HG03575 (cell line): ENCODE data around the gene PFKL.

Source experiments
- ATAC-seq: cut with Tn5 transposase; IDR thresholded peaks from one replicate; pipeline ENCODE4 v1.9.1; 2021; ENCODE audit not compliant: unreplicated experiment, insufficient number of reproducible peaks, low FRiP score; ENCODE audit errors: extremely low read depth

PFKL gene

DNA sequence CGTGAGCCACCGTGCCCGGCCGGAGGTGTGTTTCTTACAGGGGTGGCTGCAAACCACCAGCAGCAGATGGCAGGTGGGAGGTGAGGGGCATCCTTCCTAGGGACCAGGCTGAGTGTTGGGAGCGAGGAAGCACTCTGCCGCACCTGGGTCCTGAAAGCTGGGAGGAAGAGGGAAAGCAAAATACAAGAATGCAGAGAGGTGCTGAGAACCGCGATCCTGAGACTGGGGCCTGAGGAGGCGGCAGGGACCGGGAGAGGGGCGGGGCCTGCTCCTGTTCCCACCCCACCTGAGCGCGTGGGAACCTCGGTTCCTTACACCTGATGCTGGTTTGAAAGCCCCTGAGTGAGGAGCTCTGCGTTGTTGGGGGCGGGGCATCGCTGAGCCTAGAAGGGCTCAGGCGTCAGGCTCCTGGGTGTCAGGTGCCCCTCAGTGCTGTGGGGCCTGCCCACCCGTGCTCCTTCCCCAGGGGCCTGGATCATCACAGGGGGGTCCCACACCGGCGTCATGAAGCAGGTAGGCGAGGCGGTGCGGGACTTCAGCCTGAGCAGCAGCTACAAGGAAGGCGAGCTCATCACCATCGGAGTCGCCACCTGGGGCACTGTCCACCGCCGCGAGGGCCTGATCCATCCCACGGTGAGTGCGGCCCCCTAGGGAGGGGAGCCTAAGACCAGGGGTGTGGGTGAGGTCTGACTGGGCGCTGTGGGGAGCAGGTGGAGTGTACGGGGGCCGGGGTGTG lies 69.0 kb downstream of the PFKL start:
- ATAC-seq = no peak

DNA sequence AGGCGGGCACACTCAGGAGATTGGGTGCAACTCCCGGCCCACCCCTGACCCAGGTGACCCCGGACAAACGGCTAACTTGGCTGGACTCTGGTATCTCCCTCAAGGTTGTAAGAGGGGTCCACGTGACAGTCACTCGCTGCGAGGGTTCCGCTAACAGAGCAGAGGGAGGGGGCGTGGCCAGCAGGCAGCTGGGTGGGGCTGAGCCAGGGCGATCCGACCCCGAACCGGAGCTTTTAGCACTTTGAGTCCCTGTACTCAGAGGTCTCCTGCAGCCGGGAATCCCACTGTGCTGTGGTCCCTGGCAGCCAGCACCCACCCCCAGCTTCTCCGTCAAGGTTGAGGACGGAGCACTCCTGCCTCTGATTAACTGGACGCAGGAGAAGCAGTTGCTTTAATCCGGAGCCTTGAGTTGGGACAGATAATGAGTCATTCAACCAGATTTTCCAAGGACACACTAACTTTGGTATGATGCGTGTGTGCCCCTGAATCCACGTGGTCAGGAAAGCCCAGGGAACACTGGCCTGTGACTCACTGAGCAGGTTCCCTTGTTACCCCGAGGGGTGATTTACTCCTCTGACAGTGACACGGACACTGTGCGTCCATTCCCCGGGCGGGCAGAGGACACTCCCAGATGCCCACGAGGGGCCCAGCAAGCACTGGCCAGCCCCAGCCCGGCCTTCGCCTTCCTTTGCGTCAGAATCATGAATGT lies 70.3 kb downstream of the PFKL start:
- ATAC-seq = no peak

DNA sequence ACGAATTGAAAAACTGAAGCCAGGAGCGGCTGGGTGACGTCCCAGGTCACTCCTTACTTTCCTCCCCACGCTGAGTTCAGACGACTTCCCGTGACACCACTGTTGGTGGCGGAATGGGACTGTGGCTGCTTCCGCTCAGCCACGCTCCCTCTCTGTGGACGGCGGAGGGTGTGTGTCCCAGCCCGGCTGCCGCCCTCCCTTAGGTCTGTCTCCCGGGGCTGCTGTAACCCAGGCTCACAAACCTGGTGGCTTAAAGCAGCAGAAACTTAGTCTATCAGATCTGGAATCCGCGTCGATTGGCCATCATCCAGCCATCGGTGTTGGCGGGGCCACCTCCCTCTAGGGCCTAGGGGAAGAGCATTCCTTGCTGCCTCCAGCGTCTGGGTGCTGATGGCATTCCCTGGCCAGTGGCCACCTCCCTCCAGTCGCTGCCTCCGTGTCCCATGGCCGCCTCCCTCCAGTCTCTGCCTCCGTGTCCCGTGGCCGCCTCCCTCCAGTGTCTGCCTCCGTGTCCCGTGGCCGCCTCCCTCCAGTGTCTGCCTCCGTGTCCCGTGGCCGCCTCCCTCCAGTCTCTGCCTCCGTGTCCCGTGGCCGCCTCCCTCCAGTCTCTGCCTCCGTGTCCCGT lies 71.0 kb downstream of the PFKL start:
- ATAC-seq = no peak

DNA sequence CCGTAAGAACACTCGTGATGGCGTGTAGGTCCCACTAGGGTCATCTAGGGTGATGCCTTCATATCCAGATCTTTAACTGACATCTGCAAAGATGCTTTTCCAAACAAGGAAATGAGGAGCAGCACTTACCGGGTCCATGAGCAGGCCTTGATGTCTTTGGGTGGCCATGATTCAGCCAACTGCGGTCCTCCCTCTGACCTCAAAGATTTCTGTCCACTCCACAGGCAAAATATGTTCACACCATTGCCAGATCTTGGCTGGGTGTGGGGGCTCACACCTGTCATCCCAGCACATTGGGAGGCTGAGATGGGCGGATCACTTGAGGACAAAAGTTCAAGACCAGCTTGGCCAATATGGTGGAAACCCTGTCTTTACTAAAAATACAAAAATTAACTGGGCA lies 71.7 kb downstream of the PFKL start:
- no peak for ATAC-seq

DNA sequence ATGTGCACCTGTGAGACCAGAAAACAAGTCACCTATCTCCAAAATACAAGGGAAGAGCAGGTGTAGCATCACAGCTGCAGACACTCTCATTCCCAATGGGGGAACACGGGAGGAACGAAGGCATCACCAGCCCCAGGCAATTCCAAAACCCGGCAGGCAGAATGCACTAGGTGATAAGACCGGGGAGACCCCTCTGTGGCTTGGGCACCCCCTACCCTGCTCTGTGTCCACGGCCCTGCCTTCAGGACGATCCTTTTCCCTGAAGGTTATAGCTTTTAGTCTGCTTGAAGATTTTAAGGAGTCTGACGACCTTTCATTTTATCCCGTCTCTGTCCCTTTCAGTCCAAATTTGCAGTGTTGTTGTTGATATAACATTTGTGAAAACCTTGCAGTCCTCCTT lies 72.8 kb downstream of the PFKL start:
- ATAC-seq = no peak

DNA sequence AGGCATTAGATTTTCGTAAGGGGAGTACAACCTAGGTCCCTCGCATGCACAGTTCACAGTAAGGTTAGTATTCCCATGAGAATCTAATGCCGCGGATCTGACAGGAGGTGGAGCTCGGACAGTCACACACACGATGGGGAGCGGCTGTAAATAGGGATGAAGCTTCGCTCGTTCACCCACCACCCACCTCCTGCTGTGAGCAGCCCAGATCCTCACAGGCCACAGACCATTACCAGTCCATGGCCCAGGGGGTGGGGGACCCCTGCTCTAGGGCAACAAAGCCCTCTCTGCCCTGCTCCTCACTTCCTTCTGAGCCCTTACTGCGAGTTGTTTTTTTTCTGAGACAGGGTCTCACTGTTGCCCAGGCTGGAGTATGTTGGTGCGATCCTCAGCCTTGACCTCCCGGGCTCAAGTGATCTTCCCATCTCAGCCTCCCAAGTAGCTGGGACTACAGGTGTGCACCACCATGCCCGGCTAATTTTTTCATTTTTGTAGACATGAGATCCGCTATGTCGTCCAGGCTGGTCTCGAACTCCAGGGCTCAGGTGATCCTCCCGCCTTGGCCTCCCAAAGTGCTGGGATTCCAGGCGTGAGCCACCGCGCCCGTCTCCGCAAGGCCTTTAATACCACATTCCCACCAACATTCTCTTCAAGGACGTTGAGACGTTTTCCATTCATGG lies 74.9 kb downstream of the PFKL start:
- ATAC-seq = no peak

DNA sequence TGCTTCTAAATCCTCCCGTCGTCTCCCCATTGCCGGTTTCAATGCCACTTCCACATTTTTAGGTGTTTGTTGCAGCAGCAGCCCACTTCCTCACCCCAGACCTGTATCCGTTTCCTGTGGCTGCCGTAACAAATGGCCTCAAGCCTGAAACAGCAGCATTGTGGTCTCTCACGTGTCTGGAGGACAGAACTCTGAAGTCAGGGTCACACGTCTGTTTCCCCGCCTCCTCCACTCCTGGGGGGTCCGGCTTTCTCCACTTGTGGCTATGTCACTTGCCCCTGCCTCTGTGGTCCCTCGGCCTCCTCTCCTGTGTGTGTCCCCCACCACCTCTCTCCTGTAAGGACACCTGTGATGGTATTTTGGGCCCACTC lies 75.4 kb downstream of the PFKL start:
- ATAC-seq = no peak

DNA sequence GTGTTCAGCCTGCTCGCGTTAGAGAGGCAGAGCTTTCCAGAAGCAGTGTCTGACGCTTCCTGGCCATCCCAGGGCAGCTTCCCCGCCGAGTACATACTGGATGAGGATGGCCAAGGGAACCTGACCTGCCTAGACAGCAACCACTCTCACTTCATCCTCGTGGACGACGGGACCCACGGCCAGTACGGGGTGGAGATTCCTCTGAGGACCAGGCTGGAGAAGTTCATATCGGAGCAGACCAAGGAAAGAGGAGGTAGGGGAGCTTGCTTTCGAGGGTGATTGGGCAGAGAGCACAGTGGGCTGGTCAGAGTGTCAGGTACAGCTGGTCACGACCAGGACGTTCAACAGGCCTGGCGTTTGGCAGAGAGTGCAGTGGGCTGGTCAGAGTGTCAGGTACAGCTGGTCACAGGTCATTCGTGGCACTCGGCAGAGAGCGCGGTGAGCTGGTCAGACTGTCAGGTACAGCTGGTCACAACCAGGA lies 75.9 kb downstream of the PFKL start:
- no peak for ATAC-seq

DNA sequence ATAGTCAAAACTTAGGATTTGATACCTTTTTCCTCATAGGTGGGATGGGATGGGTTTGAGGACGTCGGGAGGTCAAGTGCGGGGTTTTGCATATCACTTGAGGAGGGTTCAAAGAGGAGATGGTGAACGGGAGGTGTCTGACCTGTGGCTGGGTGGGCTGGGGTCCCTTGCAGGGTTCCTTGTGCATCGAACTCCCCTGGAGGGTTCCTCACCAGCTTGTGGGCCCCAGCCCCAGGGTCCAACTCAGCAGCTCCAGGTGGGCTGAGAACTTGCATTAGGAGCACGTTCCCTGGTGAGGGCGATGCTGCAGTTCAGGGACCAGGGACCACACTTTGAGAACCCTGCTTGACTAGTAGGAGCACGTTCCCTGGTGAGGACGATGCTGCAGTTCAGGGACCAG lies 76.8 kb downstream of the PFKL start:
- no peak for ATAC-seq
